Measurements from ENCODE around the gene TSKS.

Gene TSKS

GRCh38 chr19:49793561-49793840 is 30.4 kb upstream of the TSKS start:
- DNase-seq: no peak

- no peak for DNase-seq
Measured at GRCh38 chr19:49792829-49793560, 29.9 kb upstream of the TSKS start.

- DNase-seq: no peak
Measured at GRCh38 chr19:49791776-49792445, 28.8 kb upstream of the TSKS start.

GRCh38 chr19:49790866-49791265 is 27.8 kb upstream of the TSKS start:
- no peak for DNase-seq

GRCh38 chr19:49788857-49789256 is 25.8 kb upstream of the TSKS start:
- DNase-seq: no peak

GRCh38 chr19:49787746-49788145 is 24.6 kb upstream of the TSKS start:
- DNase-seq: no peak

GRCh38 chr19:49786376-49786820 is 23.3 kb upstream of the TSKS start:
- DNase-seq: no peak

- DNase-seq: no peak
Measured at GRCh38 chr19:49782515-49782914, 19.4 kb upstream of the TSKS start.

- no peak for DNase-seq
Measured at GRCh38 chr19:49781394-49781793, 18.3 kb upstream of the TSKS start.

- DNase-seq: no peak
Measured at GRCh38 chr19:49780861-49781260, 17.8 kb upstream of the TSKS start.

GRCh38 chr19:49779731-49780555 is 16.8 kb upstream of the TSKS start:
- no peak for DNase-seq

- no peak for DNase-seq
Measured at GRCh38 chr19:49776371-49776764, 13.3 kb upstream of the TSKS start.

GRCh38 chr19:49775742-49776370 is 12.8 kb upstream of the TSKS start:
- DNase-seq: no peak

- no peak for DNase-seq
Measured at GRCh38 chr19:49774969-49775368, 11.9 kb upstream of the TSKS start.

GRCh38 chr19:49773663-49774350 is 10.7 kb upstream of the TSKS start:
- DNase-seq: no peak

- DNase-seq: no peak
Measured at GRCh38 chr19:49772850-49773432, 9.8 kb upstream of the TSKS start.

GRCh38 chr19:49771674-49772139 is 8.6 kb upstream of the TSKS start:
- no peak for DNase-seq

- DNase-seq: no peak
Measured at GRCh38 chr19:49770529-49770928, 7.4 kb upstream of the TSKS start.

- DNase-seq: no peak
Measured at GRCh38 chr19:49767967-49768581, 5.0 kb upstream of the TSKS start.

GRCh38 chr19:49767381-49767780 is 4.3 kb upstream of the TSKS start:
- no peak for DNase-seq

GRCh38 chr19:49766930-49767299 is 3.8 kb upstream of the TSKS start, which contains the start of gene AP2A1:
AP2A1 (plus strand) TSS chr19:49767001; CDS start chr19:49767134, 133 bp downstream.
- DNase-seq: no peak
